H1 (cell line): ENCODE data around the gene FXR1.

Experiments used
- ATF2 ChIP-seq: IDR thresholded peaks from 2 replicates; pipeline ENCODE4 v1.6.1; 2012; ENCODE audit warnings: low read length, inconsistent platforms
- CHD2 ChIP-seq: IDR thresholded peaks from 2 replicates; pipeline ENCODE4 v1.6.1; 2012; ENCODE audit warnings: low read length, improper control_type of control experiment
- CTCF ChIP-seq, 3 experiments: IDR thresholded peaks; 1 replicate in 2 of 3; 2 replicates in 1 of 3; pipeline versions ENCODE4 v1.5.1 to v1.6.1; 2011; ENCODE audit warnings: low read length in 3 of 3, mild to moderate bottlenecking in 3 of 3, inconsistent platforms in 2 of 3, low read depth in 1 of 3, moderate library complexity in 1 of 3; ENCODE audit not compliant: insufficient read depth in 1 of 3; ENCODE audit errors: control extremely low read depth in 1 of 3
- EP300 ChIP-seq, 2 experiments: IDR thresholded peaks; 1 replicate in 1 of 2; 2 replicates in 1 of 2; pipeline ENCODE4 v1.6.1; 2011 to 2012; ENCODE audit warnings: low read depth in 2 of 2, low read length in 2 of 2, mild to moderate bottlenecking in 2 of 2, borderline replicate concordance in 1 of 2, inconsistent platforms in 1 of 2, moderate library complexity in 1 of 2
- EZH2 ChIP-seq: fragments of 200-600 bp; sonication (generic); IDR thresholded peaks from 2 replicates; pipeline ENCODE4 v1.7.1; 2012; ENCODE audit warnings: low read depth, mild to moderate bottlenecking, moderate library complexity, low read length, inconsistent platforms; ENCODE audit not compliant: severe bottlenecking
- POLR2A ChIP-seq, 2 experiments: IDR thresholded peaks; 1 replicate in 1 of 2; 2 replicates in 1 of 2; pipeline ENCODE4 v1.6.1; 2011; ENCODE audit warnings: low read depth in 2 of 2, low read length in 2 of 2, mild to moderate bottlenecking in 2 of 2; ENCODE audit errors: control extremely low read depth in 1 of 2
- POLR2AphosphoS5 ChIP-seq: IDR thresholded peaks from 2 replicates; pipeline ENCODE4 v1.6.1; 2011; ENCODE audit warnings: low read depth, low read length
- ZNF274 ChIP-seq: IDR thresholded peaks from 2 replicates; pipeline ENCODE4 v1.7.0; 2012; ENCODE audit warnings: low read length, borderline replicate concordance; ENCODE audit errors: extremely low read depth

- TF ChIP-seq CTCF (IDR thresholded peaks at IDR 0.05; ENCODE audit: control extremely low read depth in 1 of 3, insufficient read depth in 1 of 3, low read depth in 1 of 3, low read length in 3 of 3) (no peak), POLR2A (IDR thresholded peaks at IDR 0.05; ENCODE audit: control extremely low read depth in 1 of 2, low read depth in 2 of 2, low read length in 2 of 2) (no peak), EZH2 (no peak), POLR2AphosphoS5 (no peak), CHD2 (no peak), ZNF274 (no peak), EP300 (IDR thresholded peaks at IDR 0.05; ENCODE audit: borderline replicate concordance in 1 of 2, low read depth in 2 of 2, low read length in 2 of 2) (no peak), ATF2 (no peak)
Observed at GRCh38 chr3:180940826-180941225, 28.4 kb downstream of the FXR1 start.
